HFF-Myc (cell line): ENCODE results near the gene WDR93.
"Not testable (repeated sequence)": the region's sequence is repeated elsewhere in the genome, so short reads cannot be mapped to it uniquely, and the experiment has no call there.

Experiments used
- DNase-seq: peaks from one replicate; pipeline ENCODE4 v3.0.0-alpha.2; 2011; ENCODE audit warnings: low read depth; ENCODE audit errors: extremely low read depth
- H3K4me3 ChIP-seq: replicated peaks from 2 replicates; pipeline ENCODE4 v1.5.1; 2011; ENCODE audit warnings: low read depth, mild to moderate bottlenecking, control low read depth, low read length
- TF ChIP-seq, protein P1 (sequence below): IDR thresholded peaks from 2 replicates; pipeline ENCODE4 v1.5.1; 2012; ENCODE audit warnings: mild to moderate bottlenecking, low read depth, low read length, control low read depth; ENCODE audit errors: missing control alignments

Gene WDR93

DNA sequence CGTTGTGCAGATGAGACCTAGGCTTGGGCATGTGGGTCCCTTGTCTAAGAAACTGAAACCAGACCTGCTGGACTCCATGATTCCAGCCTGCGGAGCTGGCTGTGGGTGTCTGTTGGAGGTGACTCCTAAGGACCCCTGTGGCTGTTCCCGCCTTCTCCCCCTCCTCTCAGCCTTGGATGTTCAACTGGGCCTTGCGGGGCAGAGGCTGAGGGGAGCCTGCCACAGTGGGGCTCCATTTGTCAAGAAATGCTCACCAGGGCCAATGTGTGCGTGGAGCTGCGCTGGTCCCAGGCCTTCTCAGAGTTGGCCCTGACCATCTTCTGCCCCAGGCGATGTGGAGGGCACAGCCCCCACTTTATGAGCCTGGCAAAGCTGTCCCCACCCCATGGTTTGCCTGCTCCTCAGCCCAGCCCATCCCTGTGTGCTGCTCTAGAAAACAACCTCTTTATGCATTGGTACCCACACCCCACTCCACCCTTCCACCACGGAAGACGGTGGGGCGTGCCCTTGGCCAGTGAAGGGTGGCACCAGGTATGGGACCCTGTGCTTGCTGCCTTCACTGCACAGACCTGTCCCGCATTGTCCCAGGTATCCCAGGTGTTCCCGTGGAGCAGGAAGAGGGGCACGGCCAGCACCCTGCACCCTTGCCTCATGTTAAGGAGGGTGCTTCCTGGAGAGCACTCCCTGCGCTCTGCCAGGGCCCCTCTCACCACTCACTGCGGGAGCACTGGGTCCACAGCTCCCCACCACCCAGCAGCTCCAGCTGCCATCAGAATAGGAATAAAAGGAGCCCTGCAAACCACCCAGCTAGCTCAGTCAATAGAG lies 93.5 kb downstream of the WDR93 start:
- DNase-seq = no peak
- TF ChIP-seq, protein P1, sequence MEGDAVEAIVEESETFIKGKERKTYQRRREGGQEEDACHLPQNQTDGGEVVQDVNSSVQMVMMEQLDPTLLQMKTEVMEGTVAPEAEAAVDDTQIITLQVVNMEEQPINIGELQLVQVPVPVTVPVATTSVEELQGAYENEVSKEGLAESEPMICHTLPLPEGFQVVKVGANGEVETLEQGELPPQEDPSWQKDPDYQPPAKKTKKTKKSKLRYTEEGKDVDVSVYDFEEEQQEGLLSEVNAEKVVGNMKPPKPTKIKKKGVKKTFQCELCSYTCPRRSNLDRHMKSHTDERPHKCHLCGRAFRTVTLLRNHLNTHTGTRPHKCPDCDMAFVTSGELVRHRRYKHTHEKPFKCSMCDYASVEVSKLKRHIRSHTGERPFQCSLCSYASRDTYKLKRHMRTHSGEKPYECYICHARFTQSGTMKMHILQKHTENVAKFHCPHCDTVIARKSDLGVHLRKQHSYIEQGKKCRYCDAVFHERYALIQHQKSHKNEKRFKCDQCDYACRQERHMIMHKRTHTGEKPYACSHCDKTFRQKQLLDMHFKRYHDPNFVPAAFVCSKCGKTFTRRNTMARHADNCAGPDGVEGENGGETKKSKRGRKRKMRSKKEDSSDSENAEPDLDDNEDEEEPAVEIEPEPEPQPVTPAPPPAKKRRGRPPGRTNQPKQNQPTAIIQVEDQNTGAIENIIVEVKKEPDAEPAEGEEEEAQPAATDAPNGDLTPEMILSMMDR = no peak
- H3K4me3 ChIP-seq = no peak overlapping the region

DNA sequence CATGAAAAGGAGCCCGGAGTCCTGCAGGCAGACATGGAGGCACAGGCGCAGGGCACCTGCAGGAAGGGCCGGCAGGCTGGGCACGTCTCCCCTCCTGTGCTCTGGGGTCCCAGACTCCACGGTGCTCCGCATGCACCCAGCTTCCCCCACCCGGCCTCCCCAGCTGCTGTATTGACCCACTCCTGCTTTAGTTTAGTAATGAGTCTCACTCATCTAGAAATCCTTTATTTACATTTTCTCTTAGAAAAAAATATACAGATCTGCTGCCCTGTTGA lies 94.0 kb downstream of the WDR93 start:
- TF ChIP-seq, protein P1 = no peak
- no peak for DNase-seq
- H3K4me3 ChIP-seq = no peak overlapping the region

DNA sequence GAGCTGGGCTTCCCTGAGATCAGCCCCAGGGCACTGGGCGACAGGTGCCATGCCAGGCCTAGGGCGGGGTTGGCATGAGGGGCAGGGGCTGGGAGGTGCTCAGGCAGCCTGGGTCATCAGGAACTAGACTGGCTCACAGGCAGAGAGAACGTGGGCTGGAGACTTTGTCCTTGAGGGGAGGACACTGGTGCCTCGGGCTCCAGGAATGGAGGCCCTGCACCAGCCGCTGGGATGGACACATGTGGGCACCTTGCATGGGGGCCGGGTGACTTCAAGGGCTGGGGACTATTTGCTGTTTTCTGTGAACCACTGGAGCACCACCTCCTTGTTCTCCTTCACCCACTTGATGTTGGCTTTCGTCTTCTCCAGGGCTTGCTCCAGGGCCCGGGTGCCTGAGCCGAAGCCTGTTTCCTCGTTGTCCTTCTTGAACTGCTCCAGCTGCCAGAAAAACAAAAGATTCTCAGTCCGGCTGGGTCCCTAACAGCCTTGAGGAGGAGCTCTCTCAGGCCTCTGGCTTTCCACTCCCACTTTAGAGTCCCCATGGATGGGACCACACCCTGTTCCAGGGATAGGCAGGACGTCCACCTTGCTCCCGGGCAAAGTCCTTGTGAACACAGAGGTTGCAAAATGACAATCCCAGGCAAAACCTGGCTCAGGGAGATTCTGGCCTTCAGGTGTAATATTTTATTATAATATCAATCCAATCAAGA lies 94.6 kb downstream of the WDR93 start:
- no peak for DNase-seq

DNA sequence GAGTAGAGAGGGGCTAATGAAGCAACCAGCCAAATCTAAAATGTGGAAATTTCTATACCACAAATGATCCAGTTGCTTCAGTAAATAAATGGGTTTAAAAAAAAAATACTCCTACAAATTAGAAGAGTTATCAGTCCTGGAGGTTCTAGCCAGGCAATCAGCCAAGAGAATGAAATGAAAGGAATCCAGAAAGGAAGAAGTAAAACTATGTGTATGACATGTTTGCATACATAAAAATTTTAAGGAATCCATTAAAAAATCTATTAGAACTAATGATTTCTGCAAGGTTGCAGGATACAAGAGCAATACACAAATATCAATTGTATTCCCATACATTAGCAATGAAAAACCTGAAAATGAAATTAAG lies 95.1 kb downstream of the WDR93 start:
- TF ChIP-seq, protein P1 = no peak
- DNase-seq = no peak
- no peak overlapping the region for H3K4me3 ChIP-seq

More for the DNA sequence above, 94.6 kb downstream of the WDR93 start:
- TF ChIP-seq, protein P1 = no peak
- no peak overlapping the region for H3K4me3 ChIP-seq

DNA sequence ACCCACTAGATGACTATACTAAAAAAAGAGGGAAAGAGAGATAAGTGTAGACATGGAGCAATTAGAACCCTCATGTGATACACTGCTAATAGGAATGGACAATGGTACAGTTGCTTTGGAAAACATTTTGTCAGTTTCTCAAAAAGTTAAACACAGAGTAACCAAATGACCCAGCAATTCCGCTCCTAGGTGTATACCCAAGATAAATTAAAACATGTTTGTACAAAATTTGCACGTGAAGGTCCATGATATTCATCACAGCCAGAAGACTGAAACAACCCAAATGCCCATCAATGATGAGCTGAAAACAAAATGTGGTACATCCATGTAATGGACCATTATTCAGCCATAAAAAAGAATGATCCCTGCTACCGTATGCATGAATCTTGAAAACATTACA lies 97.3 kb downstream of the WDR93 start:
- TF ChIP-seq, protein P1 = no peak
- no peak for DNase-seq
- no peak overlapping the region for H3K4me3 ChIP-seq

DNA sequence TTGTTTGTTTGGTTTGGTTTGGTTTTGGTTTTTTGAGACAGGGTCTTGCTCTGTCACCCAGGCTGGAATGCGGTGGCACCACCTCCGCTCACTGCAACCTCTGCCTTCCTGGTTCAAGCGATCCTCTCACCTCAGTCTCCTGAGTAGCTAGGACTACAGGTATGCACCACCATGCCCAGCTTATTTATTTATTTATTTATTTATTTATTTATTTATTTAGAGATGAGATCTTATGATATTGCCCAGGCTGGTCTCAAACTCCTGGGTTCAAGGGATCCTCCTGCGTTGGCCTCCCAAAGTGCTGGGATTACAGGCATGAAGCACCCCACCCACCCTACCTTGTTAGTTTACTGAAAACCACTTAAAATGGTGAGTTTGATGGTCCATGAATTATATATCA lies 98.0 kb downstream of the WDR93 start:
- H3K4me3 ChIP-seq = not testable (repeated sequence)

DNA sequence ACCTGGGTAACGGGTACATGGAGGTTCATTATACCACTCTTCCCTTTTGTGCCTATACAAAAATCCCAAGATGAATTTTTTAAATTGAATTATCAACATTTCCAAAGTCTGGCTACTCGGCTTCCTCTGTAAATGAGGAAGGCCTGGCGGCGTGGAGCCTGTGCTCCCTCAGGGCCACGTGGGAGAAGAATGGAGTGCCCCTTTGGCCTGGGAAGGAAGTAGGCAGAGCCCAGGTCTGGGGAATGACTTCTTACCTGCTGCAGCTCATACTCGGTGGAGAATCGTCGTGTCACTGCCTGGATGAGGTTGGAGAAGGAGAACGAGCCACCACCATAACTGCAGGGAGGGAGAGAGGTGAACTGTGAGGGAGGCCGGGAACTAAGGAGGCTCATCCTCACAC lies 99.6 kb downstream of the WDR93 start:
- TF ChIP-seq, protein P1 = no peak
- no peak for DNase-seq
- no peak overlapping the region for H3K4me3 ChIP-seq

More for the DNA sequence above, 98.0 kb downstream of the WDR93 start:
- DNase-seq = not testable (repeated sequence)
